Adipocyte (in vitro differentiated cells): ENCODE data around the gene ATRNL1.
A peak's percentile ranks its signal among the peaks of the same experiment; 100 is the strongest.

ENCODE experiments used
- DNase-seq: peaks from one replicate; pipeline ENCODE4 v3.0.0-alpha.2; 2015; ENCODE audit warnings: low read depth
- H3K27me3 ChIP-seq: replicated peaks from 2 replicates; pipeline ENCODE4 v1.7.0; 2013; ENCODE audit warnings: mild to moderate bottlenecking, low read length, moderate library complexity; ENCODE audit not compliant: control insufficient read depth, insufficient read depth
- H3K36me3 ChIP-seq: 2 replicates; pipeline ENCODE4 v1.7.0; 2013; ENCODE audit warnings: low read length, mild to moderate bottlenecking, moderate library complexity; ENCODE audit not compliant: control insufficient read depth, insufficient read depth, severe bottlenecking
- H3K4me1 ChIP-seq: 2 replicates; pipeline ENCODE4 v1.7.0; 2013; ENCODE audit warnings: mild to moderate bottlenecking, low read length, moderate library complexity; ENCODE audit not compliant: control insufficient read depth, insufficient read depth
- H3K4me3 ChIP-seq: 2 replicates; pipeline ENCODE4 v1.7.0; 2013; ENCODE audit warnings: mild to moderate bottlenecking, low read length, moderate library complexity
- H3K9ac ChIP-seq: 2 replicates; pipeline ENCODE4 v1.7.0; 2013; ENCODE audit warnings: mild to moderate bottlenecking, low read length, moderate library complexity
- H3K9me3 ChIP-seq: 2 replicates; pipeline ENCODE4 v1.7.0; 2013; ENCODE audit warnings: mild to moderate bottlenecking, low read length, moderate library complexity; ENCODE audit not compliant: control insufficient read depth

The ATRNL1 gene

DNA sequence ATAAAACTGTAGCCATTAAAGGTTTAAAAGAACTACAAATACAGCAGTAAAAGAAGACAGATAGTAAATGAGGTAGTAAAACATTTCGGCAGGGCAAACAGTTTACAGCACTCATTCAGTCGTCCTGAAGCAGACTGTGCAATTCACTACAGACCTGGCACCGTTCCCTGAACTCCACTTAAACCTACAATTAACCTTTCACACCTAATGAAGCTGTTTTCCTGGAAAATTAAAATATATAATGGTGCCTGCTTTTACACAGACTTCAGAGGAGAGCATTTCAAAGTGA is 844.5 kb downstream of the ATRNL1 start:
- Histone ChIP-seq H3K9ac (no peak overlapping the region), H3K9me3 (no peaks in the 10 kb centered on the region), H3K36me3 (no peaks in the 10 kb centered on the region), H3K27me3 (no peaks in the 10 kb centered on the region), H3K4me3 (no peak overlapping the region), H3K4me1 (peaks cover 54% of the 10 kb centered on the region)
- no peak for DNase-seq

DNA sequence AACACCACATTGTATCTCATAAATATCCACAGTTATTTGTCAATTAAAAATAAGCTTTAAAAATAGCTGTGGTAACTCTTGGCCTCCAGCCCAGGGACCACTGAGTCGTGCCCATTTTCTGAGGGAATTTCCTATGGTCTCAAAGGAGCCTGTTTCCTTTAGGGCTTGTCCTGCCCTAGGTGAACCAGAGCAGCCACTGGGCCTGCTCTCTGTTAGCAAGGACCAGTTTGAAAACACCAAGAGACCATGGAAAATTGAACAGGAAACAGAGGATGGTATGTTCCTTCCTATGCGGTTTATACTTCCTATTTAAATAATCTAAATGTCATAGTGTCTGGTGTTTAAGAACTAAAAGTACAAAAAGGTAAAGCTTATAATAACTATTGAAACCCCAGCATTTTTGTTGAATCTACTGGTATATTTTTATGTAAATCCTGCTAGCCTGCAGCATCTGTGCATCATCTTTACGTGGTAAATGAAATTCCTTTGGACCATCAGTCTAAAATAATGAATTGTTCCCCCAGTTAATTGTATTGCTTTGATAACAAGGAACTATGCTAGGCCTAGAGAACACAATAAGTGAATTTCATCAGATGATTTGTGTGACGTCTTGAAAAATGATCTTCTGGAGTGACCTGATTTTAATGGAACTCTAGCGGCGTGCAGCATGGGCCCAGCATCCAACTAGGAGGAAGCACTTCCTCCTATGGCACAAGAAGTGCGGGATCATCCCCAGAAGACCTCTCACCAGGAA is 846.1 kb downstream of the ATRNL1 start:
- DNase-seq: no peak
- Histone ChIP-seq H3K9ac (no peak overlapping the region), H3K4me1 (peaks cover 47% of the 10 kb centered on the region), H3K4me3 (no peak overlapping the region), H3K27me3 (no peaks in the 10 kb centered on the region), H3K36me3 (no peaks in the 10 kb centered on the region), H3K9me3 (no peaks in the 10 kb centered on the region)

DNA sequence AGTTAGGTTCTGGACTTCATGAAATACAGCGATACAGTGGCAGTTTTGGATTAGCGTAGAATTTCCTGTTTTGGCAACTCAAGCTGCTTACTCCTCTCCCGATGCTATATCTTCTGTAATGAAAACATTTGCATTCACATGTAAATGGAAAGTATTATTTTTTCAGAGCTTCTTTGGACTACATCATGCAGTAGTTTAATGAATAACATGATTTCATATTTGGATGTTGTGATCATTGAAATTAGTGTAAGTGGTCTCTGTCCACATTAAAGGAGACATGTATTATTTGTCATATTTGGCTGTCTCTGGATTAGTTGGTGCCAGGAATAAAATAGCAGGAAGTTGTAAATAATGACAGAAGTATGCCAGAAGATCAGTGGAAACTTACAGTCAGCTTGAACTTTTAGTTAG is 848.2 kb downstream of the ATRNL1 start:
- Histone ChIP-seq H3K27me3 (no peaks in the 10 kb centered on the region), H3K4me3 (no peak overlapping the region), H3K36me3 (no peaks in the 10 kb centered on the region), H3K9me3 (no peaks in the 10 kb centered on the region), H3K9ac (no peak overlapping the region), H3K4me1 (peaks cover 38% of the 10 kb centered on the region)
- DNase-seq: no peak

DNA sequence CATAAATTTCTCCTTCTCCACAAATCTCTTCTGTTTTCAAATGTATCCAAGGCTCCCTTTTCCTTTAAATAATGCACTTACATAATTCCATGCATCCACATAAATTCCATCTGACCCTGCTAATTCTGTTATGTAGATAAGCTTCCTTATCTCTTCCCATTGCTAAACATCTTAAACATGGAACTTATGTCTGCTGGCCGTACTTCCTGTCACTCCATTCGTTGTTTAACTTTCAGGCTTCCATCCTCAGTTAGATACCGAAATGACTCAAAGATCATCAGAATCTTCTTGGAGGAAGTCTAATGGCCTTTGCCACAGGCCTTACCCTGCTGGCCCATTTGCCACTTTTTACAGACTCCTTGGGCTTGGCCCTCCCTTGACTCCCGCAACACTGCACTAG is 848.9 kb downstream of the ATRNL1 start:
- no peaks in the 10 kb centered on the region for H3K27me3 ChIP-seq
- H3K9me3 ChIP-seq: no peaks in the 10 kb centered on the region
- no peak overlapping the region for H3K4me3 ChIP-seq
- H3K36me3 ChIP-seq: no peaks in the 10 kb centered on the region
- DNase-seq: no peak
- no peak overlapping the region for H3K9ac ChIP-seq
- peaks cover 40% of the 10 kb centered on the region for H3K4me1 ChIP-seq

DNA sequence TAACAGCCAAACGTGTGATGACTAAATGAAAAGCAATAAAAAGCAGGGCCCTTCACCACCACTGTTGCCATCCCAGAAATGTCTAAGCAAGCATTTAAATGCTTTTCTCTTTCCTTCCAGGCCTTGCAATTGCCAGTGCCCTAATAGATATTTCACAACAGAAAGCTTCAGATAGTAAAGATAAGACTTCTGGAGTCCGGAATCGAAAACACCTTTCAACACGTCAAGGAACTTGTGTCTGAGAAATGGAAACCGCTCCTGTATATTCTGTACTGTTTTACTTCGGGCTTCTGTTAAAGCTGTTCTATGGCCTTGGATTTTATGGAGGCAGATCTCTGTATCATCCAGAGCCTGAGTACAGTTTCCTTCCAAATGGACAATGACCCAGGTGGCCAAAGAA is 851.4 kb downstream of the ATRNL1 start:
- no peaks in the 10 kb centered on the region for H3K9me3 ChIP-seq
- no peak overlapping the region for H3K4me3 ChIP-seq
- DNase-seq: no peak
- no peak overlapping the region for H3K9ac ChIP-seq
- peaks cover 47% of the 10 kb centered on the region for H3K4me1 ChIP-seq
- no peaks in the 10 kb centered on the region for H3K27me3 ChIP-seq
- H3K36me3 ChIP-seq: no peaks in the 10 kb centered on the region

DNA sequence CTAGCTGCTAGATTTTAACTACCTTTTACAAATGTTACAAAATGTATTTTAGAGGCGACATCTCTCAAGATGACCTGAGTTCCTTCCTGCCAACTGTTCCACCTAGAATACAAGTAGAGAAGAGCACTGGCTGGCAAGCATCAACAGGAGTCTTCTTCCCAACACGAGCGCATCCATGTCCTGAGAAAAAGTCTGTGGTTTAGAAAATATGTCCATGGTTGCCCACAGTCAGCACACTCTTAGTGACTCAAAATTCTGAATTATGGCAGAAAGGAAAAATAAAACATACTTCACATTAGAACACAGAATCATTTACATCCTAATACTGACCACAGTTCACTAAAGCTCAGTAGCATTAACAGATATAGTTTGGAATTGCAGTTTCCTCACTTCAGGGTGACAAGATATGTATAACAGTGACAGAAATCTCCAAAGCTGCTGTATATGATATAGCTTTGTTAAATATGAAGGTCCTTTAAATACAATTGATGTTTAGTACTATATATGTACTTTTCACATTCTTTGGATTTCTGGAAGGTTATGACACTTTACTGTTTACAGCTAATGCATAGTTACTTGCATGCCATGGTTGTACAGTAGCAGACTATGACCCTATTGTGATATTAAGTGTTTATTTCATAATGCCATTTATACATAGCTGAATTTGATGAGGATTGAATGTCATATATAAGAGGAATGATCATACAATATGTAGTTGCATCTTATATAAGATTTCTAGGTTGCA is 852.7 kb downstream of the ATRNL1 start:
- peaks cover 53% of the 10 kb centered on the region for H3K4me1 ChIP-seq
- H3K9me3 ChIP-seq: no peaks in the 10 kb centered on the region
- DNase-seq: peak; percentile 22
- no peaks in the 10 kb centered on the region for H3K27me3 ChIP-seq
- H3K9ac ChIP-seq: no peak overlapping the region
- H3K36me3 ChIP-seq: no peaks in the 10 kb centered on the region
- no peak overlapping the region for H3K4me3 ChIP-seq

DNA sequence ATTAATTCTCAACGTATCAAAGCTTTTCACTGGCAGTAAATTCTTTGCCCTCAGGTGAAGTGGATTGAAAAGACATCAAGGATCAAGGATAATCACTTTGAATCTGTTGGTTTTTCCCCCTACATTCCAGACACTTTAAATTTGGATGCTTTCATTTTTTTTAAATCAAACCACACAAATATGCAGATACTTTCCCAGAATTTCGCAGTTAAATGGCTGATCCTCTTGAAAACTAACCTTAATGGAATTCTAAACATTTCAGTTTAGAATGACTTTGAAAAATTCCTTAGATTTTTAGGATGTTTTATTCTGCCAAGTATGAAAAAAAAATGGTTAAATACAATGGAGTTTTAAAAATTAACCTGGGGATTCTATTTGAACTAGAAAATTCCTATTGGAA is 853.9 kb downstream of the ATRNL1 start:
- Histone ChIP-seq H3K9me3 (no peaks in the 10 kb centered on the region), H3K9ac (no peak overlapping the region), H3K27me3 (no peaks in the 10 kb centered on the region), H3K4me1 (peaks cover 40% of the 10 kb centered on the region), H3K36me3 (no peaks in the 10 kb centered on the region), H3K4me3 (no peak overlapping the region)
- peak; percentile 38 for DNase-seq

DNA sequence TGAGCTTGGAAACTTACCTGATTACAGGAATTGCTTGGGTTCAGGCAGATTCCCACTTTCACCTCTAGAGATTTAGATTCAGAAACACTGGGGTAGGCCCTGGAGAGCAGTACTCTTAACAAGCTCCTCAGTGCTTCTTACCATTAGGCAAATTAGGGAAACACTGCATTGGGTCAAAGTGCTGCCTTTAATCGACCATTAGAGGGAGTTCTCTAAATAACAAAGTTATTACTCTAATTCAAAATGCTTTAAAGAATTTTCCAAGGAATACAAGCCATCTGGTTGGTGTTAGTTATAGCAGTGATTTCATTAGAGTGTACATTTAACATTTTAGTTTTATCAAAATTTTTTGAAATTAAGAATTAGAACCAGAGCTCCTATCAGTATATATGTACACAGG is 855.3 kb downstream of the ATRNL1 start:
- no peak overlapping the region for H3K4me3 ChIP-seq
- peak; percentile 57 for DNase-seq

DNA sequence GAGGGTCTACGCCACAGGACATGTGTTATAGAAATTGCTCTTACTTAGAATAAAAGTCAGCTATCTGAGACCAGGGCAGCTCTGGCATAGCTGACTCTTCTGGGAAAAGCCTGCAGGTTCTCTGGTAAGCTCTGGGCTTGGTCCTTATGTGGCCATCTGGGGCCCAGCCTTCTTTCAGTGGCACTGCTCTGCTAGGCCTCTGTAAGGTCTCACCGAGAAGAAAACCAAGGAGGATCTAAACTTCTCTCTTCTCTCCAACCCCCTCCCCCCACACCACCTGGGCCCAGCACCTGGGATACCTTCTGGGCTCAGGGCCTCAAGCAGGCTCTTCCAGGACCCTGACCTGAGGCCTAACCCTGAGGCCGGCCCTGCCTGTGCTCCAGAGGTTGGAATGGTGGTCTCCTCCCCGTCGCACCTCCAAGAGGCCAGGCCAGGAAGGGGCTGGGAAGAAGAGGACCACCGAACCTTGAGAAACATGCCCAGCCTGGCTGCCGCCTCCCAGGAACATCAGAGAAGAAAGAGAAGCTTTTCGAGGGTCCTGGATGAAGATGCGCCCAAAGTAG is 856.2 kb downstream of the ATRNL1 start:
- Histone ChIP-seq H3K4me3 (no peak overlapping the region), H3K9ac (peak overlapping the region; percentile 21), H3K4me1 (peaks cover 37% of the 10 kb centered on the region)

More for the DNA sequence above, 855.3 kb downstream of the ATRNL1 start:
- peak overlapping the region; percentile 21 for H3K9ac ChIP-seq
- H3K27me3 ChIP-seq: no peaks in the 10 kb centered on the region
- H3K9me3 ChIP-seq: no peaks in the 10 kb centered on the region
- H3K4me1 ChIP-seq: peaks cover 37% of the 10 kb centered on the region
- H3K36me3 ChIP-seq: no peaks in the 10 kb centered on the region

DNA sequence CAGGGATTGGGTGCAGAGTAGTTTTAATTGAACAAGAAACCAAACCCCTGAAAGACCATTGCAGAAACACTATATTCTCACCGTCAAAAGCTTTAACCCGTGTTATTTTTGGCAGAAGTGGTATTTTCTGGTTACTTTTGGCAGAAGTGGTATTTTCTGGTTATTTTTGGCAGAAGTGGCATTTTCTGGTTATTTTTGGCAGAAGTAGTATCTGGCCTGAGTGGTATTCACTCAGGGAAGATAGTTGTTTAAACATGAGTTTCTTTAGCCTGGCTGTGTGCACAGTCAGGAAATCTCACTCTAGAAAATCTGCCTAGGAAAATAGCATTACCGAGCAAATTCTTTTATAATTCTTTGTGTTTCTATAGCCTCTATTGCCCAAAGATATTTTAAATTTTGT is 857.2 kb downstream of the ATRNL1 start:
- Histone ChIP-seq H3K4me3 (no peak overlapping the region), H3K36me3 (no peaks in the 10 kb centered on the region), H3K4me1 (peaks cover 37% of the 10 kb centered on the region), H3K27me3 (no peaks in the 10 kb centered on the region), H3K9me3 (no peaks in the 10 kb centered on the region), H3K9ac (no peak overlapping the region)
- DNase-seq: no peak

More for the DNA sequence above, 856.2 kb downstream of the ATRNL1 start:
- no peaks in the 10 kb centered on the region for H3K36me3 ChIP-seq
- no peaks in the 10 kb centered on the region for H3K9me3 ChIP-seq
- DNase-seq: no peak
- no peaks in the 10 kb centered on the region for H3K27me3 ChIP-seq

DNA sequence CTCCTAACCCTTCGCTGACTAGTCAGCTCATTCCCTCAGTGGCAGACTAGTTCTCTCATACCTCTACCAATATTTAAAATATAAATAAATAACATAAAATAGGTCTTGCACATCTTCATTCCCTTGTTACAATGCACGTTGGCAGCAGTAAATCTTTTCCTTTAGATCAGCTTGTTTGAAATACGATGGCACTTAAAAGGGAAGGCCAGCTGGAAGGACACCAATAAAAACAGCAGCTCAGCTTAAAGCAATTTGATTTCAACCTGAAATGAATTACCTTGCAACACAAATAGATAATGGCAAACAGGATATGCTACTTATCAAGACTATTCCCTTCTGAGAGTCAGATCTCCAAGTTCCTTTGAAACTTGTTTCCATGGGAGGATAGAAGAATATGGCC is 858.1 kb downstream of the ATRNL1 start:
- Histone ChIP-seq H3K4me3 (no peak overlapping the region), H3K27me3 (no peaks in the 10 kb centered on the region), H3K9me3 (no peaks in the 10 kb centered on the region), H3K4me1 (peaks cover 31% of the 10 kb centered on the region), H3K9ac (no peak overlapping the region), H3K36me3 (no peaks in the 10 kb centered on the region)
- DNase-seq: no peak
